Loucy (cell line): ENCODE results near the gene PTPRN2.

ENCODE experiments used
- H2AFZ ChIP-seq: fragments of 200-600 bp; sonication (generic); 2 replicates; pipeline ENCODE4 v1.6.0; 2016; ENCODE audit warnings: antibody characterized with exemption, mild to moderate bottlenecking, low read length, moderate library complexity
- H3F3A ChIP-seq: fragments of 200-600 bp; 2 replicates; pipeline ENCODE4 v1.6.0; 2016; ENCODE audit warnings: antibody characterized with exemption, low read depth, mild to moderate bottlenecking
- H3K27me3 ChIP-seq: fragments of 200-600 bp; sonication (generic); 2 replicates; pipeline ENCODE4 v1.6.1; 2014; ENCODE audit warnings: low read length, mild to moderate bottlenecking; ENCODE audit not compliant: insufficient read depth, poor library complexity, severe bottlenecking
- H3K36me3 ChIP-seq: fragments of 200-600 bp; sonication (generic); 2 replicates; pipeline ENCODE4 v1.6.1; 2016; ENCODE audit warnings: low read length; ENCODE audit not compliant: insufficient read depth
- H3K4me1 ChIP-seq: fragments of 200-600 bp; sonication (generic); 2 replicates; pipeline ENCODE4 v1.5.1; 2014; ENCODE audit warnings: low read length, mild to moderate bottlenecking; ENCODE audit not compliant: insufficient read depth, poor library complexity, severe bottlenecking
- H3K4me2 ChIP-seq: fragments of 200-600 bp; sonication (generic); 2 replicates; pipeline ENCODE4 v1.6.0; 2014; ENCODE audit warnings: antibody characterized with exemption, low read length, low read depth, mild to moderate bottlenecking; ENCODE audit not compliant: poor library complexity, severe bottlenecking
- H3K4me3 ChIP-seq: fragments of 200-600 bp; sonication (generic); 2 replicates; pipeline ENCODE4 v1.5.1; 2014; ENCODE audit warnings: low read length, mild to moderate bottlenecking, mixed read lengths; ENCODE audit not compliant: poor library complexity, severe bottlenecking
- H3K79me2 ChIP-seq: fragments of 200-600 bp; sonication (generic); 2 replicates; pipeline ENCODE4 v1.6.1; 2014; ENCODE audit warnings: low read length; ENCODE audit not compliant: insufficient read depth
- H3K9ac ChIP-seq: fragments of 200-600 bp; sonication (generic); 2 replicates; pipeline ENCODE4 v1.6.0; 2014; ENCODE audit warnings: mild to moderate bottlenecking, low read depth, low read length, moderate library complexity; ENCODE audit not compliant: poor library complexity, severe bottlenecking
- H3K9me2 ChIP-seq: fragments of 200-600 bp; sonication (generic); replicated peaks from 2 replicates; pipeline ENCODE4 v1.6.1; 2016; ENCODE audit warnings: low read depth, low read length, mixed read lengths
- H3K9me3 ChIP-seq: fragments of 200-600 bp; sonication (generic); 2 replicates; pipeline ENCODE4 v1.6.1; 2014; ENCODE audit warnings: mild to moderate bottlenecking, antibody characterized with exemption, low read length, low read depth; ENCODE audit not compliant: insufficient read depth
- H4K20me1 ChIP-seq: fragments of 200-600 bp; sonication (generic); 2 replicates; pipeline ENCODE4 v1.6.0; 2014; ENCODE audit warnings: antibody characterized with exemption, low read length, mild to moderate bottlenecking; ENCODE audit not compliant: insufficient read depth, poor library complexity, severe bottlenecking
- CTCF ChIP-seq: fragments of 200-600 bp; sonication (generic); conservative IDR thresholded peaks from 2 replicates; pipeline ENCODE4 v1.5.1; 2014; ENCODE audit warnings: mild to moderate bottlenecking, antibody characterized with exemption, low read length
- EZH2phosphoT487 ChIP-seq: fragments of 200-600 bp; IDR thresholded peaks from 2 replicates; pipeline ENCODE4 v1.6.1; 2018; ENCODE audit warnings: antibody characterized with exemption, mild to moderate bottlenecking, moderate library complexity, borderline replicate concordance

PTPRN2 gene

DNA sequence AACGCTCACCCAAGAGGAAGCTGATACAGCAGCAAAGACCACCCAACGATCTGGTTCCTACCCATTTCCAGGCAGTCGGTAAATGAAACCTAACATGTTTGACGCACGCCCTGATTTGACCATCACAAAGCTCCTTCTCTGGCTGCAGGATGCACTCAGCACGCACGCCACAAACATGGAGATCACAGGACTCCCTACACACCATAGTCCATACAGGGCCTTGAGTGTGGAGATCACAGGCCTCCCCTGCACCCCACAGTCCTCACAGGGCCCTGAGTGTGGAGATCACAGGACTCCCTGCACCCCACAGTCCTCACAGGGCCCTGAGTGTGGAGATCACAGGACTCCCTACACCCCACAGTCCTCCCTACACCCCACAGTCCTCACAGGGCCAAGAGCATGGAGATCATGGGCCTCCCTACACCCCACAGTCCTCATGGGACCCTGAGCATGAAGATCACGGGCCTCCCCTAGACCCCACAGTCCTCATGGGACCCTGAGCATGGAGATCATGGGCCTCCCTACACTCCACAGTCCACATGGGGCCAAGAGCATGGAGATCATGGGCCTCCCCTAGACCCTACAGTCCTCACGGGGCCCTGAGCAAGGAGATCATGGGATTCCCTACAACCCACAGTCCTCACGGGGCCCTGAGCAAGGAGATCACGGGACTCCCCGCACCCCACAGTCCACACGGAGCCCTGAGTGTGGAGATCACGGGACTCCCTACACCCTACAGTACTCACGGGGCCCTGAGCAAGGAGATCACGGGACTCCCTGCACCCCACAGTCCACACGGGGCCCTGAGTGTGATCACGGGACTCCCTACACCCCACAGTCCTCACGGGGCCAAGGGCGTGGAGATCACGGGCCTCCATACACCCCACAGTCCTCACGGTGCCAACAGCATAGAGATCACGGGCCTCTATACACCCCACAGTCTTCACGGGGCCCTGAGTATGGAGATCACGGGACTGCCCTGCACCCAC is 841.6 kb downstream of the PTPRN2 start:
- H3K27me3 ChIP-seq: no peaks in the 10 kb centered on the region

GRCh38 chr7:157744786-157745601 is 842.6 kb downstream of the PTPRN2 start:
- Histone ChIP-seq H3K9ac (no peak overlapping the region), H3K27me3 (no peaks in the 10 kb centered on the region), H2AFZ (no peak overlapping the region), H3K9me3 (no peaks in the 10 kb centered on the region; the same call in 1 of the 2 replicates), H3K4me1 (no peaks in the 10 kb centered on the region), H3F3A (no peaks in the 10 kb centered on the region), H3K9me2 (no peaks in the 10 kb centered on the region), H3K36me3 (no peaks in the 10 kb centered on the region), H3K4me3 (no peak overlapping the region), H3K79me2 (no peaks in the 10 kb centered on the region), H3K4me2 (no peak overlapping the region), H4K20me1 (no peaks in the 10 kb centered on the region)
- TF ChIP-seq EZH2phosphoT487 (no peak), CTCF (no peak)

More for the DNA sequence above, 841.6 kb downstream of the PTPRN2 start:
- no peak overlapping the region for H2AFZ ChIP-seq
- H3K4me2 ChIP-seq: no peak overlapping the region
- no peaks in the 10 kb centered on the region for H3F3A ChIP-seq
- H3K4me3 ChIP-seq: no peak overlapping the region
- no peaks in the 10 kb centered on the region for H3K36me3 ChIP-seq
- H3K9me2 ChIP-seq: no peaks in the 10 kb centered on the region
- H3K79me2 ChIP-seq: no peaks in the 10 kb centered on the region
- no peak overlapping the region for H3K9ac ChIP-seq
- TF ChIP-seq CTCF (no peak), EZH2phosphoT487 (no peak)
- H3K9me3 ChIP-seq: no peaks in the 10 kb centered on the region; the same call in 1 of the 2 replicates
- no peaks in the 10 kb centered on the region for H4K20me1 ChIP-seq
- no peaks in the 10 kb centered on the region for H3K4me1 ChIP-seq

DNA sequence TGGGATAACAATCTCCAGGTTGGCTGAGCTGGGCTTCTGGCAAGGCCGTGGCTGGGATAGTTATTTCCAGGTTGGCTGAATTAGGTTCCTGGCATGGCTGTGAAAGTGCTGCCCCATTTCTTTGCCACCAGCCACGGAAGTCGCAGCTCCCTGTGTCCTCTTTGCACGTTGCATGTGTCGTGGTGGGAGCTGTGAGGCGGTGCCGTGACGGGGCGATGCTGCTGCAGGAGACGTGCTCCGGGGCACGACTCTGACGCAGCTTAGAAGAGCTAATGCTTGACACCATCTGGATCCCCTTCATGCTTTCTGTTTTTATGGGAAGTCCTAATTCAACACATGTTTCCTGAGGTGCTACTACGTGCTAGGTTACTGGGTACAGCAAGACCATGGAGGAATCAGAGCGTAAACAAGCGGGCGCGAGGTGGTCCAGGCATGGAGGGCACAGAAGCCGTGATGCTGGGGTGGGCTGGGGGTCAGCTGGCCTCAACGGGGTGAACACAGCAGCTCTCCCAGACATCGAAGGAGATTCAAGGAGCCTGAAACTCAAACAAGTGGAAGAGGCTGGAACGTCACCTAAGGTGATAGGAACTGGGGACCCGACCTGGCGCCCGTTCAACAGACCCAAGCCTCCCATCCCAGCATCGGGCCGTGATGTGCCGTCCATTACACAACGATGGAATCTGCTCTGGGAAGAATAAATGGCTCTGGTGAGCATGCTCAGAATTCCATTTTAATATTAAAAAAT is 843.7 kb downstream of the PTPRN2 start:
- Histone ChIP-seq H3F3A (no peaks in the 10 kb centered on the region), H3K27me3 (no peaks in the 10 kb centered on the region), H3K79me2 (no peaks in the 10 kb centered on the region), H3K4me2 (no peak overlapping the region), H3K4me1 (no peaks in the 10 kb centered on the region), H3K9me3 (no peaks in the 10 kb centered on the region; the same call in 1 of the 2 replicates), H3K9ac (no peak overlapping the region), H3K9me2 (no peaks in the 10 kb centered on the region), H4K20me1 (no peaks in the 10 kb centered on the region), H3K4me3 (no peak overlapping the region), H2AFZ (no peak overlapping the region), H3K36me3 (no peaks in the 10 kb centered on the region)
- TF ChIP-seq CTCF (no peak), EZH2phosphoT487 (no peak)
